Ectodermal cell (in vitro differentiated cells): ENCODE results near the gene PRRC2C.

Experiments used
- H3K27ac ChIP-seq: 2 replicates; pipeline ENCODE4 v1.7.0; 2013; ENCODE audit warnings: mild to moderate bottlenecking, low read depth, low read length; ENCODE audit not compliant: insufficient read depth, poor library complexity, severe bottlenecking
- H3K27me3 ChIP-seq: 2 replicates; pipeline ENCODE4 v1.7.0; 2013; ENCODE audit warnings: mild to moderate bottlenecking, low read length; ENCODE audit not compliant: insufficient read depth, control insufficient read depth, poor library complexity, severe bottlenecking
- H3K36me3 ChIP-seq: one replicate; pipeline ENCODE4 v1.7.0; 2013; ENCODE audit warnings: low read length; ENCODE audit not compliant: control insufficient read depth, insufficient read depth
- H3K4me1 ChIP-seq: one replicate; pipeline ENCODE4 v1.7.0; 2013; ENCODE audit warnings: low read length; ENCODE audit not compliant: control insufficient read depth, insufficient read depth
- H3K4me3 ChIP-seq: 2 replicates; pipeline ENCODE4 v1.7.0; 2013; ENCODE audit warnings: low read depth, low read length, control low read depth; ENCODE audit not compliant: insufficient read depth
- H3K9me3 ChIP-seq: 2 replicates; pipeline ENCODE4 v1.7.0; 2013; ENCODE audit warnings: mild to moderate bottlenecking, low read length, moderate library complexity; ENCODE audit not compliant: control insufficient read depth
- WGBS, 2 experiments: methylation state at CpG; one replicate each; pipeline ENCODE4 v1.1.7; 2013; ENCODE audit warnings: missing lambda C conversion rate in 2 of 2; 5-methylcytosine and 5-hydroxymethylcytosine counted together

The PRRC2C gene

GRCh38 chr1:171623651-171624331, 138.5 kb downstream of the PRRC2C start:
- Histone ChIP-seq H3K36me3 (no peaks in the 10 kb centered on the region), H3K27me3 (no peaks in the 10 kb centered on the region), H3K27ac (no peak overlapping the region), H3K4me1 (no peaks in the 10 kb centered on the region), H3K9me3 (no peaks in the 10 kb centered on the region), H3K4me3 (no peak overlapping the region)
- 92% methylated on average over 9 of the region's 9 CpGs for WGBS, 2 experiments

GRCh38 chr1:171625225-171625624, 139.9 kb downstream of the PRRC2C start:
- no peak overlapping the region for H3K4me3 ChIP-seq
- H3K27ac ChIP-seq: no peak overlapping the region
- H3K36me3 ChIP-seq: no peaks in the 10 kb centered on the region
- no peaks in the 10 kb centered on the region for H3K4me1 ChIP-seq
- no peaks in the 10 kb centered on the region for H3K27me3 ChIP-seq
- 87 to 100% methylated on average over 1 of the region's 1 CpG for WGBS, 2 experiments
- no peaks in the 10 kb centered on the region for H3K9me3 ChIP-seq

- Histone ChIP-seq H3K36me3 (no peaks in the 10 kb centered on the region), H3K9me3 (no peaks in the 10 kb centered on the region), H3K27me3 (no peaks in the 10 kb centered on the region), H3K4me1 (no peaks in the 10 kb centered on the region), H3K4me3 (no peak overlapping the region), H3K27ac (no peak overlapping the region)
- 77 to 79% methylated on average over 5 of the region's 5 CpGs for WGBS, 2 experiments
Observed at GRCh38 chr1:171627020-171627419, 141.7 kb downstream of the PRRC2C start.

- Histone ChIP-seq H3K4me3 (no peak overlapping the region), H3K4me1 (no peaks in the 10 kb centered on the region), H3K27me3 (no peaks in the 10 kb centered on the region), H3K9me3 (no peaks in the 10 kb centered on the region), H3K36me3 (no peaks in the 10 kb centered on the region), H3K27ac (no peak overlapping the region)
- 92 to 95% methylated on average over 2 of the region's 2 CpGs for WGBS, 2 experiments
Observed at GRCh38 chr1:171628225-171628624, 142.9 kb downstream of the PRRC2C start.

GRCh38 chr1:171635661-171636060, 150.3 kb downstream of the PRRC2C start:
- H3K4me3 ChIP-seq: no peak overlapping the region
- 82 to 96% methylated on average over 2 of the region's 2 CpGs for WGBS, 2 experiments

GRCh38 chr1:171636141-171636540, 150.8 kb downstream of the PRRC2C start:
- 86 to 90% methylated on average over 11 of the region's 11 CpGs for WGBS, 2 experiments
- H3K4me1 ChIP-seq: no peaks in the 10 kb centered on the region
- H3K4me3 ChIP-seq: no peak overlapping the region
- no peaks in the 10 kb centered on the region for H3K36me3 ChIP-seq
- no peak overlapping the region for H3K27ac ChIP-seq
- no peaks in the 10 kb centered on the region for H3K9me3 ChIP-seq
- no peaks in the 10 kb centered on the region for H3K27me3 ChIP-seq

More at GRCh38 chr1:171635661-171636060, 150.3 kb downstream of the PRRC2C start:
- Histone ChIP-seq H3K4me1 (no peaks in the 10 kb centered on the region), H3K27me3 (no peaks in the 10 kb centered on the region), H3K27ac (no peak overlapping the region), H3K9me3 (no peaks in the 10 kb centered on the region), H3K36me3 (no peaks in the 10 kb centered on the region)

- no peaks in the 10 kb centered on the region for H3K9me3 ChIP-seq
- 64 to 70% methylated on average over 3 to 4 of the region's 4 CpGs for WGBS, 2 experiments
- H3K27me3 ChIP-seq: no peaks in the 10 kb centered on the region
Observed at GRCh38 chr1:171637928-171638576, 152.7 kb downstream of the PRRC2C start.

GRCh38 chr1:171640225-171640624, 154.9 kb downstream of the PRRC2C start:
- H3K4me3 ChIP-seq: no peak overlapping the region
- no peaks in the 10 kb centered on the region for H3K27me3 ChIP-seq
- no peaks in the 10 kb centered on the region for H3K36me3 ChIP-seq
- no peaks in the 10 kb centered on the region for H3K9me3 ChIP-seq
- 93 to 100% methylated on average over 1 of the region's 1 CpG for WGBS, 2 experiments
- no peak overlapping the region for H3K27ac ChIP-seq
- no peaks in the 10 kb centered on the region for H3K4me1 ChIP-seq

More at GRCh38 chr1:171637928-171638576, 152.7 kb downstream of the PRRC2C start:
- Histone ChIP-seq H3K4me3 (no peak overlapping the region), H3K36me3 (no peaks in the 10 kb centered on the region), H3K27ac (no peak overlapping the region), H3K4me1 (no peaks in the 10 kb centered on the region)

- Histone ChIP-seq H3K4me1 (no peaks in the 10 kb centered on the region), H3K27me3 (no peaks in the 10 kb centered on the region), H3K36me3 (no peaks in the 10 kb centered on the region), H3K27ac (no peak overlapping the region), H3K4me3 (no peak overlapping the region), H3K9me3 (no peaks in the 10 kb centered on the region)
- WGBS, 2 experiments: 46 to 48% methylated on average over 10 of the region's 10 CpGs
Observed at GRCh38 chr1:171641076-171641864, 155.9 kb downstream of the PRRC2C start.

- Histone ChIP-seq H3K9me3 (no peaks in the 10 kb centered on the region), H3K4me1 (no peaks in the 10 kb centered on the region), H3K36me3 (no peaks in the 10 kb centered on the region), H3K27me3 (no peaks in the 10 kb centered on the region), H3K27ac (no peak overlapping the region), H3K4me3 (no peak overlapping the region)
- 93 to 94% methylated on average over 4 of the region's 4 CpGs for WGBS, 2 experiments
Observed at GRCh38 chr1:171642197-171642596, 156.9 kb downstream of the PRRC2C start.
